GM23338 (cell line): Measurements from ENCODE around the gene PTRH2. TPM values are rescaled to one million over a fixed set of nuclear protein-coding genes. Genes with fewer than 3 reads are reported as not detected.
A peak's percentile ranks its signal among the peaks of the same experiment; 100 is the strongest.

Source experiments
- ATAC-seq: fragments of 200-7000 bp; cut with Tn5 transposase; 3 replicates; pipeline ENCODE4 v1.9.1; 2020
- DNase-seq: peaks from one replicate; pipeline ENCODE4 v3.0.0-alpha.2; 2015; ENCODE audit warnings: low spot score
- H2AFZ ChIP-seq: fragments of 200-600 bp; sonication (generic); 2 replicates; pipeline ENCODE4 v1.8.0; 2016; ENCODE audit warnings: antibody characterized with exemption, mild to moderate bottlenecking, moderate library complexity
- H3F3A ChIP-seq: fragments of 200-600 bp; sonication (generic); replicated peaks from 2 replicates; pipeline ENCODE4 v1.8.0; 2017; ENCODE audit warnings: antibody characterized with exemption, mixed run types, low read depth
- H3K27ac ChIP-seq: fragments of 200-600 bp; sonication (generic); 2 replicates; pipeline ENCODE4 v1.6.1; 2016; ENCODE audit warnings: low read depth
- H3K27me3 ChIP-seq: fragments of 200-600 bp; sonication (generic); 2 replicates; pipeline ENCODE4 v1.8.0; 2016; ENCODE audit warnings: mild to moderate bottlenecking, mixed run types, moderate library complexity; ENCODE audit not compliant: insufficient read depth
- H3K36me3 ChIP-seq: fragments of 200-600 bp; sonication (generic); 2 replicates; pipeline ENCODE4 v1.8.0; 2016; ENCODE audit warnings: mild to moderate bottlenecking; ENCODE audit not compliant: insufficient read depth
- H3K4me1 ChIP-seq: fragments of 200-600 bp; sonication (generic); 2 replicates; pipeline ENCODE4 v1.8.0; 2016; ENCODE audit warnings: mild to moderate bottlenecking, moderate library complexity; ENCODE audit not compliant: insufficient read depth
- H3K4me2 ChIP-seq: fragments of 200-600 bp; sonication (generic); 2 replicates; pipeline ENCODE4 v1.7.1; 2017; ENCODE audit warnings: mixed run types
- H3K4me3 ChIP-seq: fragments of 200-600 bp; sonication (generic); 2 replicates; pipeline ENCODE4 v1.6.1; 2016; ENCODE audit warnings: mixed run types
- H3K79me2 ChIP-seq: fragments of 200-600 bp; sonication (generic); replicated peaks from 2 replicates; pipeline ENCODE4 v1.8.0; 2017; ENCODE audit warnings: mild to moderate bottlenecking; ENCODE audit not compliant: insufficient read depth
- H3K9me2 ChIP-seq: fragments of 200-600 bp; sonication (generic); 2 replicates; pipeline ENCODE4 v1.8.0; 2017; ENCODE audit not compliant: insufficient read depth
- H4K20me1 ChIP-seq: fragments of 200-600 bp; sonication (generic); replicated peaks from 2 replicates; pipeline ENCODE4 v1.8.0; 2017; ENCODE audit warnings: mild to moderate bottlenecking; ENCODE audit not compliant: insufficient read depth
- H3K27ac Mint-ChIP-seq: 2 replicates; pipeline ENCODE4 v1.8.0; 2020; ENCODE audit warnings: inconsistent platforms, mild to moderate bottlenecking, moderate library complexity, mixed read lengths
- H3K27me3 Mint-ChIP-seq: 3 replicates; pipeline ENCODE4 v1.8.0; 2022; ENCODE audit warnings: low read depth, mild to moderate bottlenecking, moderate library complexity, mixed read lengths, inconsistent platforms; ENCODE audit not compliant: insufficient read depth, poor library complexity
- H3K36me3 Mint-ChIP-seq: 3 replicates; pipeline ENCODE4 v1.8.0; 2021; ENCODE audit warnings: low read depth, mild to moderate bottlenecking, inconsistent platforms, moderate library complexity, mixed read lengths
- H3K4me1 Mint-ChIP-seq: 3 replicates; pipeline ENCODE4 v1.8.0; 2020; ENCODE audit warnings: mild to moderate bottlenecking, inconsistent platforms, mixed read lengths
- H3K4me3 Mint-ChIP-seq: 3 replicates; pipeline ENCODE4 v1.8.0; 2021; ENCODE audit warnings: moderate library complexity, mild to moderate bottlenecking, inconsistent platforms, mixed read lengths
- H3K9me3 Mint-ChIP-seq: 3 replicates; pipeline ENCODE4 v1.8.0; 2020; ENCODE audit warnings: moderate library complexity, mild to moderate bottlenecking, inconsistent platforms, mixed read lengths
- CTCF ChIP-seq, 2 experiments: fragments of 200-600 bp in 1 of 2; sonication (generic) in 1 of 2; conservative IDR thresholded peaks; 2 replicates each; pipeline versions ENCODE4 v1.5.1 to v1.6.1; 2016 to 2017; ENCODE audit warnings: antibody characterized with exemption in 2 of 2, low read depth in 2 of 2, mild to moderate bottlenecking in 2 of 2, moderate library complexity in 1 of 2
- ETS1 ChIP-seq: IDR thresholded peaks from 2 replicates; pipeline ENCODE4 v1.6.1; 2016; ENCODE audit warnings: antibody characterized with exemption
- EZH2phosphoT487 ChIP-seq: fragments of 200-600 bp; sonication (generic); IDR thresholded peaks from one replicate; pipeline ENCODE4 v1.8.1; 2018; ENCODE audit warnings: antibody characterized with exemption; ENCODE audit not compliant: unreplicated experiment
- JUNB ChIP-seq: IDR thresholded peaks from one replicate; pipeline ENCODE4 v1.6.1; 2016; ENCODE audit warnings: antibody characterized with exemption; ENCODE audit not compliant: unreplicated experiment
- REST ChIP-seq: IDR thresholded peaks from one replicate; pipeline ENCODE4 v1.6.1; 2018; ENCODE audit warnings: antibody characterized with exemption; ENCODE audit not compliant: unreplicated experiment
- STAT1 ChIP-seq: IDR thresholded peaks from one replicate; pipeline ENCODE4 v1.6.1; 2016; ENCODE audit warnings: antibody characterized with exemption; ENCODE audit not compliant: unreplicated experiment
- ZNF114 ChIP-seq: fragments of 250-450 bp; sonication (Bioruptor Pico); IDR thresholded peaks from 2 replicates; pipeline ENCODE4 v1.5.0; 2020; ENCODE audit warnings: mild to moderate bottlenecking, moderate library complexity
- ZNF331 ChIP-seq: fragments of 250-450 bp; sonication (Bioruptor Pico); IDR thresholded peaks from 2 replicates; pipeline ENCODE4 v1.5.0; 2020; ENCODE audit warnings: low read depth, mild to moderate bottlenecking, moderate library complexity
- ZNF462 ChIP-seq: fragments of 250-450 bp; sonication (Bioruptor Pico); IDR thresholded peaks from 2 replicates; pipeline ENCODE4 v1.5.0; 2020; ENCODE audit warnings: mild to moderate bottlenecking, moderate library complexity
- polyA plus RNA-seq: library from polyadenylated mRNA; unstranded; fragments of >200 nt; fragmentation: Nextera tagmentation; extraction: Ambion mirVana; gene quantifications from 2 replicates; pipeline ENCODE4 v1.2.1, GENCODE V29; 2016
- total RNA-seq: library from RNA; depleted of rRNA; stranded (reverse); fragments of >200 nt; shearing (Covaris generic); gene quantifications from 2 replicates; pipeline ENCODE4 v1.2.3, GENCODE V29; 2014

The PTRH2 gene
- total and polyA plus RNA-seq, 2 experiments from 2014 or later, result 32.7 to 85.2 TPM

GRCh38 chr17:59737324-59737723 is 30.1 kb upstream of the PTRH2 start:
- TF ChIP-seq REST, result no peak
- no peak for TF ChIP-seq ZNF462 (CRISPR knock-in tag)
- no peak for TF ChIP-seq ZNF114 (CRISPR knock-in tag)
- TF ChIP-seq ZNF331, result no peak
- no peak for TF ChIP-seq JUNB
- no peak for TF ChIP-seq STAT1
- TF ChIP-seq EZH2phosphoT487, result no peak
- no peak for TF ChIP-seq ETS1
- TF ChIP-seq CTCF (conservative IDR thresholded peaks at IDR 0.05; ENCODE audit: low read depth in 2 of 2), result no peak
- DNase-seq (no peak), ATAC-seq (no peak)
- Mint-ChIP-seq H3K9me3 (0 out of 3 replicates have a peak, but pooled peaks cover 3% of the 10 kb centered on the region), H3K27ac (no peak overlapping the region), H3K4me3 (no peak overlapping the region), H3K4me1 (no peaks in the 10 kb centered on the region), H3K27me3 (no peaks in the 10 kb centered on the region), H3K36me3 (peaks cover 12% of the 10 kb centered on the region)
- H3K36me3 ChIP-seq, result peaks cover 5% of the 10 kb centered on the region; the same call in 1 of the 2 replicates
- H3K4me1 ChIP-seq, result no peaks in the 10 kb centered on the region
- no peaks in the 10 kb centered on the region for H3F3A ChIP-seq
- H3K4me2 ChIP-seq, result no peak overlapping the region
- 0 out of 2 replicates have a peak overlapping the region, but pooled peaks have one; percentile 4 for H3K27ac ChIP-seq
- no peak overlapping the region for H3K4me3 ChIP-seq
- no peaks in the 10 kb centered on the region for H3K79me2 ChIP-seq
- no peak overlapping the region for H2AFZ ChIP-seq
- H3K9me2 ChIP-seq, result no peaks in the 10 kb centered on the region
- H4K20me1 ChIP-seq, result 0 out of 2 replicates have a peak, but pooled peaks cover 3% of the 10 kb centered on the region
- no peaks in the 10 kb centered on the region for H3K27me3 ChIP-seq
